Neural crest cell (in vitro differentiated cells): ENCODE results near the gene LLGL2. TPM values are rescaled to one million over a fixed set of nuclear protein-coding genes. Genes with fewer than 3 reads are reported as not detected.

Source experiments
- DNase-seq: peaks from one replicate; pipeline ENCODE4 v3.0.0; 2021; ENCODE audit warnings: low read depth, mixed read lengths, low spot score
- H3K27ac Mint-ChIP-seq: one replicate; pipeline ENCODE4 v1.8.0; 2021; ENCODE audit warnings: mild to moderate bottlenecking, mixed read lengths; ENCODE audit not compliant: unreplicated experiment
- H3K27me3 Mint-ChIP-seq: 2 replicates; pipeline ENCODE4 v1.8.0; 2021; ENCODE audit warnings: low read depth, mild to moderate bottlenecking, mixed read lengths
- H3K36me3 Mint-ChIP-seq: 2 replicates; pipeline ENCODE4 v1.8.0; 2021; ENCODE audit warnings: low read depth, mild to moderate bottlenecking, mixed read lengths
- H3K4me1 Mint-ChIP-seq: 2 replicates; pipeline ENCODE4 v1.8.0; 2021; ENCODE audit warnings: mixed read lengths
- H3K4me3 Mint-ChIP-seq: one replicate; pipeline ENCODE4 v1.8.0; 2021; ENCODE audit warnings: mild to moderate bottlenecking, mixed read lengths
- H3K9me3 Mint-ChIP-seq: 2 replicates; pipeline ENCODE4 v1.8.0; 2021; ENCODE audit warnings: mixed read lengths
- total RNA-seq: library from RNA; stranded (reverse); gene quantifications from 2 replicates; pipeline ENCODE4 v1.2.1, GENCODE V29; 2021
- TF ChIP-seq, protein P1 (sequence below): fragments of 200-600 bp; sonication (generic); conservative IDR thresholded peaks from 2 replicates; pipeline ENCODE4 v1.5.0; 2021; ENCODE audit warnings: antibody characterized with exemption, mild to moderate bottlenecking

The LLGL2 gene
- total RNA-seq, 1 donor from 2014 or later = 3.4 TPM

GRCh38 chr17:75555679-75556153, 30.2 kb downstream of the LLGL2 start:
- TF ChIP-seq, protein P1, sequence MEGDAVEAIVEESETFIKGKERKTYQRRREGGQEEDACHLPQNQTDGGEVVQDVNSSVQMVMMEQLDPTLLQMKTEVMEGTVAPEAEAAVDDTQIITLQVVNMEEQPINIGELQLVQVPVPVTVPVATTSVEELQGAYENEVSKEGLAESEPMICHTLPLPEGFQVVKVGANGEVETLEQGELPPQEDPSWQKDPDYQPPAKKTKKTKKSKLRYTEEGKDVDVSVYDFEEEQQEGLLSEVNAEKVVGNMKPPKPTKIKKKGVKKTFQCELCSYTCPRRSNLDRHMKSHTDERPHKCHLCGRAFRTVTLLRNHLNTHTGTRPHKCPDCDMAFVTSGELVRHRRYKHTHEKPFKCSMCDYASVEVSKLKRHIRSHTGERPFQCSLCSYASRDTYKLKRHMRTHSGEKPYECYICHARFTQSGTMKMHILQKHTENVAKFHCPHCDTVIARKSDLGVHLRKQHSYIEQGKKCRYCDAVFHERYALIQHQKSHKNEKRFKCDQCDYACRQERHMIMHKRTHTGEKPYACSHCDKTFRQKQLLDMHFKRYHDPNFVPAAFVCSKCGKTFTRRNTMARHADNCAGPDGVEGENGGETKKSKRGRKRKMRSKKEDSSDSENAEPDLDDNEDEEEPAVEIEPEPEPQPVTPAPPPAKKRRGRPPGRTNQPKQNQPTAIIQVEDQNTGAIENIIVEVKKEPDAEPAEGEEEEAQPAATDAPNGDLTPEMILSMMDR = no peak
- DNase-seq = no peak
- Mint-ChIP-seq H3K4me1 (no peaks in the 10 kb centered on the region), H3K27me3 (no peaks in the 10 kb centered on the region), H3K27ac (no peak overlapping the region), H3K4me3 (no peak overlapping the region), H3K36me3 (no peaks in the 10 kb centered on the region), H3K9me3 (no peaks in the 10 kb centered on the region)

GRCh38 chr17:75557075-75557851, 31.8 kb downstream of the LLGL2 start:
- no peak for DNase-seq
- H3K4me1 Mint-ChIP-seq = no peaks in the 10 kb centered on the region
- H3K9me3 Mint-ChIP-seq = no peaks in the 10 kb centered on the region
- TF ChIP-seq, protein P1 = no peak
- no peaks in the 10 kb centered on the region for H3K36me3 Mint-ChIP-seq
- no peak overlapping the region for H3K27ac Mint-ChIP-seq
- H3K27me3 Mint-ChIP-seq = no peaks in the 10 kb centered on the region
- no peak overlapping the region for H3K4me3 Mint-ChIP-seq

- DNase-seq = no peak
- H3K4me1 Mint-ChIP-seq = no peaks in the 10 kb centered on the region
- H3K36me3 Mint-ChIP-seq = no peaks in the 10 kb centered on the region
- H3K4me3 Mint-ChIP-seq = no peak overlapping the region
- H3K27me3 Mint-ChIP-seq = no peaks in the 10 kb centered on the region
- no peak overlapping the region for H3K27ac Mint-ChIP-seq
- TF ChIP-seq, protein P1 = no peak
- no peaks in the 10 kb centered on the region for H3K9me3 Mint-ChIP-seq
These were observed 32.6 kb downstream of the LLGL2 start for GRCh38 chr17:75557852-75558665.

DNA sequence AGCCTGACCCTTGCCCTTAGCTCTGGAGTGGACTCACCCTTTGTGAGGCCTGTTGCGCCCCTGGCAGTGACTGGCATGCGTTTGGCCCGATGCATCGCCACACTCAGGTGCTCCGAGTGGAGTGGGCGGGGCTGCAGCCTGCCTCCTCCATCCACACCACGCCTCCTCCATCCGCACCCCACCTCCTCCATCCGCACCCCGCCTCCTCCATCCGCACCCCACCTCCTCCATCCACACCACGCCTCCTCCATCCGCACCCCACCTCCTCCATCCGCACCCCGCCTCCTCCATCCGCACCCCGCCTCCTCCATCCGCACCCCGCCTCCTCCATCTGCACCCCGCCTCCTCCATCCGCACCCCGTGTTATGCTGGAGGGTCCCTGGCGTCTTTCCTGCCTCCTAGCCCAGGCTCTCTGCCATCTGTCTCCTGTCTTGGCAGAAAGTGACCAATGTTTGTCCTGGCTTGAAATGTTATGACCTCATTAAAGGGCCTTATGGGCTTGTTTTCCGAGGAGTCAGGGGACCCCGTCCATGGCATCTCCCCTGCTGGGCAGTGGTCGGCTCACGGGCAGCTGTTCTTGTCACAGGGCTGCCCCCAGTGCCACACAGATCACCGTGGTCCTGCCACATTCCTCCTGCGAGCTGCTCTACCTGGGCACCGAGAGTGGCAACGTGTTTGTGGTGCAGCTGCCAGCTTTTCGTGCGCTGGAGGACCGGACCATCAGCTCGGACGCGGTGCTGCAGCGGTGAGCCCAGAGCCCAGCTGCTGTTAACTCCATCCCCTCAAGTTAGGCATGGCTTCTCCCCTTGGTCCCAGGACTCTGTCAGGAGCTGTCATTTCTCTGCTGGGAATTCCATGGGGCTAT, 33.4 kb downstream of the LLGL2 start:
- H3K36me3 Mint-ChIP-seq = no peaks in the 10 kb centered on the region
- no peaks in the 10 kb centered on the region for H3K4me1 Mint-ChIP-seq
- TF ChIP-seq, protein P1 = no peak

DNA sequence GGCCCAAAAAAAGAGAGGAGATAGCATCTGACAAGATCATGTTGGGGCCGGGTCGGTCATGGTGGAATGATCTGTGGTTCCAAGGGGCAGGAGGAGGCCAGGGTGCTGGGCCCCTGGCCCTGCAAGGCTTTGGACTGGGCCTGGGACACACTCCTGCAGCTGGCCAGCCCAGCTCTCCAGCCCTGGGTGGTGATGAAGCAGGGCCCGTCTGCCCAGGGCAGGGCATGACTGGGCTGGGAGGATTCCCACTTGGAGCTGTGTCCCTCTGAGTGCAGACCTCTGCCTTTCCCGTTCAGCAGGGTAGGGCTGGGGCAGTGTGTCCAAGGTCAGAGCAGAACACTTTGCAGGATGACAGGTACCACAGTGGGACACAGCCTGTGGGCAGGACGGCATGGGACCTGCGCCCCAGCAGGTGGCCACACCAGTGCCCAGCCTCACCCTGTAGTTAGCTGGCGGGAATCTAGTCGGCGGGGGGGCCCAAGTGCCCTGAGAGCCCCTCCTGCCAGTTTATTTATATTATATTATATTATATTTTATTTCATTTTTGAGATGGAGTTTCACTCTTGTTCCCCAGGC, 34.5 kb downstream of the LLGL2 start:
- Mint-ChIP-seq H3K4me1 (no peaks in the 10 kb centered on the region), H3K9me3 (no peaks in the 10 kb centered on the region), H3K27me3 (no peaks in the 10 kb centered on the region), H3K27ac (no peak overlapping the region), H3K4me3 (no peak overlapping the region), H3K36me3 (no peaks in the 10 kb centered on the region)
- TF ChIP-seq, protein P1 = no peak
- no peak for DNase-seq

More for the DNA sequence above, 33.4 kb downstream of the LLGL2 start:
- no peak for DNase-seq
- Mint-ChIP-seq H3K9me3 (no peaks in the 10 kb centered on the region), H3K27me3 (no peaks in the 10 kb centered on the region), H3K4me3 (no peak overlapping the region), H3K27ac (no peak overlapping the region)
